ENCODE results near the gene THSD4. TPM values are rescaled to one million over a fixed set of nuclear protein-coding genes. Genes with fewer than 3 reads are reported as not detected.

THSD4 gene
- total RNA-seq, 6 donors from 2014 or later, result 16.8 to 39.7 (median 21.7) TPM

DNA sequence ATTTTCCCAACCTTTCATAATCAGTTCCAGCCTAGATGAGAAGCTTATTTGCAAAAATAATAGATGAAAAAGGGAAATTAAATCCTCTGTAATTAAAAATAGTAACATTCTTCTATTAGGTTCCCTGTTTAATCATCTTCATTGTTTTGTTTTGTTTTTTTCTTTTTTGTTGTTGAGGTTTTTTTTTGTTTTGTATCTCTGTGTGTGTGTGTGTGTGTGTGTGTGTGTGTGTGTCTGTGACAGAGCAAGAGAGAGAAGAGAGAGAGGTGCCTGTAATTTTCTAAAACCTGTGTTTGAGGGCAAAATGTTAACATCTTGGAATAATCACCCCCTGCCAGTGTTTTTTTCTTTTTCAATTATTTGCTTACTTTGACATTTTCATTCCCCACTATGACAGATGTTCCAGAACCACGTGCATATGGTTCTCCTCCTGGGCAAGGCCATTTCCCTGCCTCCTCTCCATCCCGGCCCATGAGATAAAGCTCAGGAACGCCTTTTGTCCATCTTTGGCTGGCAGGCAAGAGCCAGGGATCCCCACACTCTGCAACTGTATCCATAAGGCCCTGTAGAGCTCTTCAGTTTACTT, 573.3 kb downstream of the THSD4 start:
- no peak for DNase-seq
- no peak for ATAC-seq (ENCODE audit: low FRiP score in 2 of 2)
- 77% methylated on average over 3 of the region's 3 CpGs for WGBS, 2 donors
- H3K9me3 ChIP-seq, result no peaks in the 10 kb centered on the region
- H3K4me3 ChIP-seq, result no peak overlapping the region
- H3K36me3 ChIP-seq, result no peaks in the 10 kb centered on the region
- H3K27ac ChIP-seq, result no peak overlapping the region
- H3K27me3 ChIP-seq, result no peaks in the 10 kb centered on the region
- TF ChIP-seq POLR2AphosphoS5 (IDR thresholded peaks at IDR 0.05) (no peak), CTCF (IDR thresholded peaks at IDR 0.05) (no peak), EP300 (IDR thresholded peaks at IDR 0.05) (no peak), POLR2A (IDR thresholded peaks at IDR 0.05) (no peak)
- peaks cover 2 to 18% (median 11%) of the 10 kb centered on the region in 4 donors for H3K4me1 ChIP-seq

GRCh38 chr15:71691081-71691457, 575.8 kb downstream of the THSD4 start:
- TF ChIP-seq CTCF (IDR thresholded peaks at IDR 0.05) (no peak), POLR2A (IDR thresholded peaks at IDR 0.05) (no peak), EP300 (IDR thresholded peaks at IDR 0.05) (no peak), POLR2AphosphoS5 (IDR thresholded peaks at IDR 0.05) (no peak)
- H3K27me3 ChIP-seq, result no peaks in the 10 kb centered on the region
- no peaks in the 10 kb centered on the region for H3K9me3 ChIP-seq
- H3K4me1 ChIP-seq, result peaks cover 2 to 18% (median 11%) of the 10 kb centered on the region in 4 donors
- peak overlapping the region in 1 of 4 donors; percentile 16 for H3K4me3 ChIP-seq
- H3K36me3 ChIP-seq, result no peaks in the 10 kb centered on the region
- DNase-seq, result no peak
- peak overlapping the region; percentile 40 to 63 (median 58) for H3K27ac ChIP-seq
- 85 to 91% methylated on average over 3 of the region's 3 CpGs for WGBS, 2 donors
- ATAC-seq (ENCODE audit: low FRiP score in 2 of 2), result no peak

- Histone ChIP-seq H3K9me3 (no peaks in the 10 kb centered on the region), H3K27me3 (no peaks in the 10 kb centered on the region), H3K27ac (peak overlapping the region; percentile 40 to 63 (median 58)), H3K4me1 (peaks cover 2 to 18% (median 11%) of the 10 kb centered on the region in 4 donors), H3K36me3 (no peaks in the 10 kb centered on the region), H3K4me3 (peak overlapping the region in 1 of 4 donors; percentile 16)
- DNase-seq (peak in 1 of 2 donors; percentile 26), ATAC-seq (ENCODE audit: low FRiP score in 2 of 2) (peak; percentile 82 to 83)
- 54 to 56% methylated on average over 12 of the region's 12 CpGs for WGBS, 2 donors
- TF ChIP-seq POLR2A (IDR thresholded peaks at IDR 0.05) (peak in 1 of 4 donors; percentile 19), EP300 (IDR thresholded peaks at IDR 0.05) (no peak), POLR2AphosphoS5 (IDR thresholded peaks at IDR 0.05) (no peak), CTCF (IDR thresholded peaks at IDR 0.05) (no peak)
Measured at GRCh38 chr15:71691458-71692417, 576.5 kb downstream of the THSD4 start.

GRCh38 chr15:71697236-71697635, 582.0 kb downstream of the THSD4 start:
- no peak for DNase-seq

More at GRCh38 chr15:71697236-71697635, 582.0 kb downstream of the THSD4 start:
- H3K27me3 ChIP-seq, result no peaks in the 10 kb centered on the region
- no peaks in the 10 kb centered on the region for H3K9me3 ChIP-seq
- H3K4me3 ChIP-seq, result no peak overlapping the region
- 85% methylated on average over 6 of the region's 6 CpGs for WGBS, 2 donors
- ATAC-seq (ENCODE audit: low FRiP score in 2 of 2), result no peak
- TF ChIP-seq EP300 (IDR thresholded peaks at IDR 0.05), result no peak
- TF ChIP-seq POLR2AphosphoS5 (IDR thresholded peaks at IDR 0.05), result no peak
- no peak for TF ChIP-seq POLR2A (IDR thresholded peaks at IDR 0.05)
- no peak for TF ChIP-seq CTCF (IDR thresholded peaks at IDR 0.05)
- peaks cover 0 to 6% (median 3%) of the 10 kb centered on the region in 4 donors for H3K4me1 ChIP-seq
- no peaks in the 10 kb centered on the region for H3K36me3 ChIP-seq
- H3K27ac ChIP-seq, result no peak overlapping the region

Measured in upper lobe of left lung (tissue), 6 donors.